ENCODE results near the gene WHAMM. TPM values are rescaled to one million over a fixed set of nuclear protein-coding genes. Genes with fewer than 3 reads are reported as not detected.

The WHAMM gene
- total RNA-seq, 1 donor from 2014 or later = 9.3 TPM

GRCh38 chr15:82802497-82802896 lies 6.9 kb upstream of the WHAMM start:
- no peaks in the 10 kb centered on the region for H3K4me1 ChIP-seq
- intact Hi-C loops (cut with DNase I) = no loop called here
- DNase-seq (ENCODE audit: extremely low spot score in 2 of 2) = no peak
- TF ChIP-seq POLR2A (IDR thresholded peaks at IDR 0.05) = no peak
- no peaks in the 10 kb centered on the region for H3K36me3 ChIP-seq
- no peak overlapping the region for H3K27ac ChIP-seq
- H3K9me3 ChIP-seq = no peaks in the 10 kb centered on the region
- no peaks in the 10 kb centered on the region for H3K27me3 ChIP-seq
- no peak overlapping the region for H3K4me3 ChIP-seq

- Histone ChIP-seq H3K36me3 (no peaks in the 10 kb centered on the region), H3K4me1 (peaks cover 4% of the 10 kb centered on the region), H3K4me3 (no peak overlapping the region), H3K27ac (no peak overlapping the region), H3K9me3 (no peaks in the 10 kb centered on the region), H3K27me3 (no peaks in the 10 kb centered on the region)
- intact Hi-C loops (cut with DNase I) = no loop called here
- no peak for TF ChIP-seq POLR2AphosphoS5 (IDR thresholded peaks at IDR 0.05; ENCODE audit: insufficient read depth in 1 of 2, low read depth in 1 of 2)
- no peak for TF ChIP-seq POLR2A (IDR thresholded peaks at IDR 0.05)
- TF ChIP-seq, protein P1, sequence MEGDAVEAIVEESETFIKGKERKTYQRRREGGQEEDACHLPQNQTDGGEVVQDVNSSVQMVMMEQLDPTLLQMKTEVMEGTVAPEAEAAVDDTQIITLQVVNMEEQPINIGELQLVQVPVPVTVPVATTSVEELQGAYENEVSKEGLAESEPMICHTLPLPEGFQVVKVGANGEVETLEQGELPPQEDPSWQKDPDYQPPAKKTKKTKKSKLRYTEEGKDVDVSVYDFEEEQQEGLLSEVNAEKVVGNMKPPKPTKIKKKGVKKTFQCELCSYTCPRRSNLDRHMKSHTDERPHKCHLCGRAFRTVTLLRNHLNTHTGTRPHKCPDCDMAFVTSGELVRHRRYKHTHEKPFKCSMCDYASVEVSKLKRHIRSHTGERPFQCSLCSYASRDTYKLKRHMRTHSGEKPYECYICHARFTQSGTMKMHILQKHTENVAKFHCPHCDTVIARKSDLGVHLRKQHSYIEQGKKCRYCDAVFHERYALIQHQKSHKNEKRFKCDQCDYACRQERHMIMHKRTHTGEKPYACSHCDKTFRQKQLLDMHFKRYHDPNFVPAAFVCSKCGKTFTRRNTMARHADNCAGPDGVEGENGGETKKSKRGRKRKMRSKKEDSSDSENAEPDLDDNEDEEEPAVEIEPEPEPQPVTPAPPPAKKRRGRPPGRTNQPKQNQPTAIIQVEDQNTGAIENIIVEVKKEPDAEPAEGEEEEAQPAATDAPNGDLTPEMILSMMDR (IDR thresholded peaks at IDR 0.05) = no peak
- no peak for DNase-seq (ENCODE audit: extremely low spot score in 2 of 2)
Observed at GRCh38 chr15:82803793-82804574, 5.4 kb upstream of the WHAMM start.

GRCh38 chr15:82804575-82804949 lies 4.9 kb upstream of the WHAMM start:
- TF ChIP-seq POLR2AphosphoS5 (IDR thresholded peaks at IDR 0.05; ENCODE audit: insufficient read depth in 1 of 2, low read depth in 1 of 2) = no peak
- TF ChIP-seq POLR2A (IDR thresholded peaks at IDR 0.05) = no peak
- TF ChIP-seq, protein P1 (IDR thresholded peaks at IDR 0.05) = no peak
- DNase-seq (ENCODE audit: extremely low spot score in 2 of 2) = no peak
- Histone ChIP-seq H3K27ac (no peak overlapping the region), H3K36me3 (no peaks in the 10 kb centered on the region), H3K27me3 (no peaks in the 10 kb centered on the region), H3K4me1 (peaks cover 5% of the 10 kb centered on the region), H3K4me3 (no peak overlapping the region), H3K9me3 (no peaks in the 10 kb centered on the region)
- intact Hi-C loops (cut with DNase I) = no loop called here

GRCh38 chr15:82805994-82806406 lies 3.4 kb upstream of the WHAMM start, which contains the start of gene FSD2:
Gene FSD2 (minus strand): TSS chr15:82806069. CDS start chr15:82787390, 18,679 bp downstream.
- intact Hi-C loops (cut with DNase I) = no loop called here
- no peaks in the 10 kb centered on the region for H3K36me3 ChIP-seq
- TF ChIP-seq POLR2A (IDR thresholded peaks at IDR 0.05) (no peak), POLR2AphosphoS5 (IDR thresholded peaks at IDR 0.05; ENCODE audit: insufficient read depth in 1 of 2, low read depth in 1 of 2) (no peak)
- TF ChIP-seq, protein P1 (IDR thresholded peaks at IDR 0.05) = no peak
- no peaks in the 10 kb centered on the region for H3K27me3 ChIP-seq
- H3K4me3 ChIP-seq = no peak within 1 kb of the TSS
- no peaks in the 10 kb centered on the region for H3K9me3 ChIP-seq
- H3K4me1 ChIP-seq = peaks cover 7% of the 10 kb centered on the region
- no peak within 1 kb of the TSS for H3K27ac ChIP-seq
- DNase-seq (ENCODE audit: extremely low spot score in 2 of 2) = no peak

DNA sequence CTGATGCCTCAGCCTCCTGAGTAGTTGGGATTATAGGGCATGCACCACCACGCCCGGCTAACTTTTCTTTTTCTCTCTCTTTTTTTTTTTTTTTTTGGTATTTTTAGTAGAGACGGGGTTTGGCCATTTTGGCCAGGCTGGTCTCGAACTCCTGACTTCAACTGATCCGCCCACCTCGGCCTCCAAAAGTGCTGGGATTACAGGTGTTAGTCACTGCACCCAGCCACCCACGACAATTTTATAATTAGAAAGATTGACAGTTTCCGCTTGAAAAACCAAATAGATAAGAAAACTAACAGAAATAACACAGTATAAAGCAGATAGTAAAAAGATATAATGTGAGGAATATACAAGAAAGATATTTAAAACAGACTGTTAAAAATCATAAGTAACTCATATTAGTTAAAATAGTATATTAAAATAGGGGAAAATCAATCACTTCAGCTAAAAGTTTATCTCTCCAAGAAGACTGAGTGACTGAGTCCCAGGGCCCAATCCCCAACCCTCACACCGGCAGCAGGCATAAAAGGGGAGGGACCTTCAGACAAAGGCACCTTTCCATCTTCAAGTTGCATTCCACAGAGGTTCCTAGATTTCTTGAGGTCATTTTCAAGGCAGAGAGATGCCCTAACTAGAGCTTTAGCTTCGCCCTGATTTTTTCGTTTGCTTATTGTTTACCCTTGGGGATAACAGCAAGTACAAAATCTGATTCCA lies 1.4 kb upstream of the WHAMM start:
- no peak overlapping the region for H3K27ac ChIP-seq
- no peaks in the 10 kb centered on the region for H3K27me3 ChIP-seq
- no peak overlapping the region for H3K4me3 ChIP-seq
- DNase-seq (ENCODE audit: extremely low spot score in 2 of 2) = no peak
- peaks cover 24% of the 10 kb centered on the region for H3K4me1 ChIP-seq
- no peaks in the 10 kb centered on the region for H3K9me3 ChIP-seq
- intact Hi-C loops (cut with DNase I) = no loop called here
- TF ChIP-seq POLR2AphosphoS5 (IDR thresholded peaks at IDR 0.05; ENCODE audit: insufficient read depth in 1 of 2, low read depth in 1 of 2) (no peak), POLR2A (IDR thresholded peaks at IDR 0.05) (no peak)
- TF ChIP-seq, protein P1 (IDR thresholded peaks at IDR 0.05) = no peak
- no peaks in the 10 kb centered on the region for H3K36me3 ChIP-seq

Data from vagina (tissue), 2 donors.